ENCODE results near the gene GOT2.

DNA sequence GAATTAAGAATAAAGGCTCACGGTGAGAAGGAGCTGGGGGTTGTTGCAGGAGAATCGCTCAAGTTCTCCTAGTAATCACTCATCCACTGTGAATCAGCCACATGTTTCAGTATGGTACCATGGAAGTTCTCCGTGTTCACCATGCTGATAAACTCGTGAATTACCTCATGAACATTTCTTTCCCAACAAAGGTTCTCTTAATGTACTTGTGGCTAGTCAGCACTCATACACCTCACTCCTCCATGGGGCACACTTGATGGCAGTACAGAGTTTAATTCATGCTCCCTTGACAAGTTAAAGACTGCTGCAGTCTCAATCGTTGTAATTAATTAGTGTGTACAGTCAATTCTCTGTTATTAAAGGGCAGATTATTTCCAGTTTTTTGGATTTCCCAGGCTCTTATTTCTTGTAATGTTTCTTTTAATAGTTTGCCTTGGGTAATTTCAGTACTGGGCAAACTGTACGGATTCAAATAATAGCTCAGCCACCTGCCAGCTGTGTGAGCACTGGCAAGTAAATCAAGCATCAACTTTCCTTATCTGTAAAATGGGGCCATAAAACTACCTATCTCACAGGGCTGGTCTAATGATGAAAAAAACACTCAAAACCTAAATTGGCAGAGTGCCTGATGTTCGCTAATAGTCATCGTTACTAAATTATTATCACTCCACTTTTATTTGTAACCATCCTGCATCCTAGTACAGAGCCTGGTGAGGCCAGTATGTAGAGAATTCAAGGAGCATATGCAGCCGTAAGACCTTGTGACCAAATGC lies 6.1 kb downstream of the GOT2 start:
- no peak for TF ChIP-seq SIN3A (IDR thresholded peaks at IDR 0.05; ENCODE audit: borderline replicate concordance, low read depth, low read length)
- no peak for TF ChIP-seq JUND (IDR thresholded peaks at IDR 0.05)
- TF ChIP-seq CTCF (IDR thresholded peaks at IDR 0.05), result no peak
- TF ChIP-seq RXRA (IDR thresholded peaks at IDR 0.05; ENCODE audit: borderline replicate concordance, low read depth), result no peak
- no peak for TF ChIP-seq POLR2AphosphoS5 (IDR thresholded peaks at IDR 0.05; ENCODE audit: low read depth, low read length)
- TF ChIP-seq, protein P1, sequence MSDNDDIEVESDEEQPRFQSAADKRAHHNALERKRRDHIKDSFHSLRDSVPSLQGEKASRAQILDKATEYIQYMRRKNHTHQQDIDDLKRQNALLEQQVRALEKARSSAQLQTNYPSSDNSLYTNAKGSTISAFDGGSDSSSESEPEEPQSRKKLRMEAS (IDR thresholded peaks at IDR 0.05; ENCODE audit: low read depth), result no peak
- TF ChIP-seq YY1 (IDR thresholded peaks at IDR 0.05; ENCODE audit: low read depth), result no peak
- no peak for TF ChIP-seq EP300 (IDR thresholded peaks at IDR 0.05; ENCODE audit: borderline replicate concordance in 1 of 2, low read depth in 1 of 2, low read length in 1 of 2)
- TF ChIP-seq NFIC (IDR thresholded peaks at IDR 0.05; ENCODE audit: borderline replicate concordance), result no peak
- TF ChIP-seq USF2 (IDR thresholded peaks at IDR 0.05; ENCODE audit: borderline replicate concordance, low read depth, low read length), result no peak
- TF ChIP-seq, protein P2, sequence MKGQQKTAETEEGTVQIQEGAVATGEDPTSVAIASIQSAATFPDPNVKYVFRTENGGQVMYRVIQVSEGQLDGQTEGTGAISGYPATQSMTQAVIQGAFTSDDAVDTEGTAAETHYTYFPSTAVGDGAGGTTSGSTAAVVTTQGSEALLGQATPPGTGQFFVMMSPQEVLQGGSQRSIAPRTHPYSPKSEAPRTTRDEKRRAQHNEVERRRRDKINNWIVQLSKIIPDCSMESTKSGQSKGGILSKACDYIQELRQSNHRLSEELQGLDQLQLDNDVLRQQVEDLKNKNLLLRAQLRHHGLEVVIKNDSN (IDR thresholded peaks at IDR 0.05; ENCODE audit: borderline replicate concordance, low read depth), result no peak
- no peak for TF ChIP-seq RAD21 (IDR thresholded peaks at IDR 0.05; ENCODE audit: low read length)
- TF ChIP-seq MEF2A (IDR thresholded peaks at IDR 0.05; ENCODE audit: borderline replicate concordance, low read depth), result no peak
- TF ChIP-seq RFX5 (IDR thresholded peaks at IDR 0.05; ENCODE audit: low read length), result no peak
